ENCODE measurements around the gene DTHD1.

The DTHD1 gene

DNA sequence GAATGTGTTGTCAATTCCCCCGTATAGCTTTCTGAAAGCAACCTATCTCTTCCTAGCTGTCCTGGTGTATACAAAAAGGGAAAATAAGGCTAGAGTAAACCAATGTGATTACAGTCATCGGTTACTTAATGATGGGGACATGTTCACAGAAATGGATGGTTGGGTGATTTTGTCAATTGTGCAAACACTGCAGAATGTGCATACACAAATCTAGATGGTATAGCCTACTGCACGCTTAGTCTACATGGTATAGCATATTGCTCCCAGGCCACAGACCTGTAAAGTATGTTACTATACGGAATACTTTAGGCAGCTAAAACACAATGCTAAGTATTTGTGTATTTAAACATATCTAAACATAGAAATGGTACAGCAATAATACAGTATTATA, 5.1 kb downstream of the DTHD1 start:
- TF ChIP-seq POLR2AphosphoS5 (IDR thresholded peaks at IDR 0.05; ENCODE audit: low read depth, low read length) (no peak), TAF1 (IDR thresholded peaks at IDR 0.05; ENCODE audit: borderline replicate concordance, insufficient read depth, low read length) (no peak), REST (IDR thresholded peaks at IDR 0.05; ENCODE audit: insufficient read depth in 1 of 2, low read depth in 2 of 2, low read length in 2 of 2) (no peak), SIN3A (IDR thresholded peaks at IDR 0.05; ENCODE audit: borderline replicate concordance, insufficient read depth, low read length) (no peak), FOXP2 (optimal IDR thresholded peaks at IDR 0.05; ENCODE audit: borderline replicate concordance, extremely low read depth, extremely low read length, insufficient read depth) (no peak)

- TF ChIP-seq POLR2AphosphoS5 (IDR thresholded peaks at IDR 0.05; ENCODE audit: low read depth, low read length) (no peak), REST (IDR thresholded peaks at IDR 0.05; ENCODE audit: insufficient read depth in 1 of 2, low read depth in 2 of 2, low read length in 2 of 2) (no peak), TAF1 (IDR thresholded peaks at IDR 0.05; ENCODE audit: borderline replicate concordance, insufficient read depth, low read length) (no peak), FOXP2 (optimal IDR thresholded peaks at IDR 0.05; ENCODE audit: borderline replicate concordance, extremely low read depth, extremely low read length, insufficient read depth) (no peak), SIN3A (IDR thresholded peaks at IDR 0.05; ENCODE audit: borderline replicate concordance, insufficient read depth, low read length) (no peak)
Measured at GRCh38 chr4:36288731-36289426, 7.5 kb downstream of the DTHD1 start.

- TF ChIP-seq FOXP2 (optimal IDR thresholded peaks at IDR 0.05; ENCODE audit: borderline replicate concordance, extremely low read depth, extremely low read length, insufficient read depth) (no peak), POLR2AphosphoS5 (IDR thresholded peaks at IDR 0.05; ENCODE audit: low read depth, low read length) (no peak), REST (IDR thresholded peaks at IDR 0.05; ENCODE audit: insufficient read depth in 1 of 2, low read depth in 2 of 2, low read length in 2 of 2) (no peak)
Measured at GRCh38 chr4:36290641-36291040, 9.2 kb downstream of the DTHD1 start.

- TF ChIP-seq POLR2AphosphoS5 (IDR thresholded peaks at IDR 0.05; ENCODE audit: low read depth, low read length) (no peak), TAF1 (IDR thresholded peaks at IDR 0.05; ENCODE audit: borderline replicate concordance, insufficient read depth, low read length) (no peak), FOXP2 (optimal IDR thresholded peaks at IDR 0.05; ENCODE audit: borderline replicate concordance, extremely low read depth, extremely low read length, insufficient read depth) (no peak), SIN3A (IDR thresholded peaks at IDR 0.05; ENCODE audit: borderline replicate concordance, insufficient read depth, low read length) (no peak), REST (IDR thresholded peaks at IDR 0.05; ENCODE audit: insufficient read depth in 1 of 2, low read depth in 2 of 2, low read length in 2 of 2) (no peak)
Measured at GRCh38 chr4:36292556-36293188, 11.3 kb downstream of the DTHD1 start.

All from PFSK-1 (cell line).